ENCODE data around the gene PARVB.

PARVB gene

GRCh38 chr22:44071781-44072326, 47.8 kb downstream of the PARVB start:
- DNase-seq (ENCODE audit: extremely low read depth, low read depth): no peak
- no peak for TF ChIP-seq CTCF (IDR thresholded peaks at IDR 0.05; ENCODE audit: low read depth, low read length)

- DNase-seq (ENCODE audit: extremely low read depth, low read depth): no peak
- TF ChIP-seq CTCF (IDR thresholded peaks at IDR 0.05; ENCODE audit: low read depth, low read length): no peak
Measured at GRCh38 chr22:44074337-44074984, 50.4 kb downstream of the PARVB start.

- DNase-seq (ENCODE audit: extremely low read depth, low read depth): no peak
- TF ChIP-seq CTCF (IDR thresholded peaks at IDR 0.05; ENCODE audit: low read depth, low read length): no peak
Measured at GRCh38 chr22:44075022-44075421, 50.9 kb downstream of the PARVB start.

- no peak for DNase-seq (ENCODE audit: extremely low read depth, low read depth)
Measured at GRCh38 chr22:44075670-44076069, 51.6 kb downstream of the PARVB start.

GRCh38 chr22:44076825-44077224, 52.7 kb downstream of the PARVB start:
- no peak for TF ChIP-seq CTCF (IDR thresholded peaks at IDR 0.05; ENCODE audit: low read depth, low read length)
- DNase-seq (ENCODE audit: extremely low read depth, low read depth): no peak

More at GRCh38 chr22:44075670-44076069, 51.6 kb downstream of the PARVB start:
- TF ChIP-seq CTCF (IDR thresholded peaks at IDR 0.05; ENCODE audit: low read depth, low read length): no peak

- DNase-seq (ENCODE audit: extremely low read depth, low read depth): peak; percentile 39
Measured at GRCh38 chr22:44080936-44081861, 57.1 kb downstream of the PARVB start.

More at GRCh38 chr22:44080936-44081861, 57.1 kb downstream of the PARVB start:
- peak; percentile 96 for TF ChIP-seq CTCF (IDR thresholded peaks at IDR 0.05; ENCODE audit: low read depth, low read length)
